Activated naive CD4-positive, alpha-beta T cell treated with Interleukin-2 at 50 U/mL for 16 hours (primary cell): ENCODE measurements around the gene DGCR8.
"Not testable (repeated sequence)": the region's sequence is repeated elsewhere in the genome, so short reads cannot be mapped to it uniquely, and the experiment has no call there.

Experiments
- DNase-seq: peaks from one replicate; pipeline ENCODE4 v3.0.0-alpha.2; 2020

The DGCR8 gene

DNA sequence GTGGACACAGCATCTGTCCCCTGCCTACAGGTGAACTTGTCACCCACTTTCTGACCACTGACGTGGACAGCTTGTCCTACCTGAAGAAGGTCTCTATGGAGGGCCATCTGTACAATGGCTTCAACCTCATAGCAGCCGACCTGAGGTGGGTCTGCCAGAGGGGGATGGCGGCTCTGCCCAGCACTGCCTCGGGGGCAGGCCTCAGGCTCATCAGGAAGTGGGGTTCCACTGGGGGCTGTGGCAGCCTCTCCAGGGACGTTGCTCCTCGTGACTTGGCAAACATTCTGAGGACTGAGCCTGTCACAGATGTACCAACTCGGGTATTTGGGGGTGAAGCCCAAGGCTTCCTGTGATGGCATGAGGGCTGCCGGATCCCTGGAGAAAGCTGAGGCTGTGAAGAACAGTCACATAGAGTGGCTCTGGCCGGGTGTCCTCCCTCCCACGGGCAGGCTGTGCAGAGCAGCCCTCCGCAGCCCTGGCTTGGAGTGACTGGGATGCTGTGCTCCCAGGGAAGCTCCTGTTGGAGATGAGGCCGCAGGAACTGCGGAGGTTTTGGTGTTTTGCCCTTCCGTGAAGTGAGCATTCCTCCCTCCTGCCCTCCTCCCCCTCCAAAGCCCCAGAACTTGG lies 26.5 kb upstream of the DGCR8 start:
- no peak for DNase-seq

DNA sequence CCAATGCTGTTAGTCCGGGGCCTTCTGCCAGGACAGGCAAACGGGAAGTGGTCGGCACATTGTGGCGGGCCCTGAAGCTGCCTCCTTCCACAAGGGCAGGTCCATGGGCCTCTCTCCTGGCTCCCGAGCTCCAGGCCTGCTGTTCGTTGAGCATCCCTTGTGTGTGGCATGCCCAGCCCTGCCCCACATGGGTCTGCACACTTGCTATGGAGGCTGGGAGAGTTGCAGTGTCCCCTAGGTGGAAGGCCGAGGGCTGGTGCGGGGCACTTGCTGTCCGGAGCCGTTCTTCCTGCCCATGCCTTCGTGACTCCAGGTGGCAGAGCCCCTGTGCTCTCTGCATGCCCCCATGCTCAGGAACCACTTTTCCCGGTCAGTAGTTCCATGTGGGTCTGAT lies 26.0 kb upstream of the DGCR8 start:
- no peak for DNase-seq

DNA sequence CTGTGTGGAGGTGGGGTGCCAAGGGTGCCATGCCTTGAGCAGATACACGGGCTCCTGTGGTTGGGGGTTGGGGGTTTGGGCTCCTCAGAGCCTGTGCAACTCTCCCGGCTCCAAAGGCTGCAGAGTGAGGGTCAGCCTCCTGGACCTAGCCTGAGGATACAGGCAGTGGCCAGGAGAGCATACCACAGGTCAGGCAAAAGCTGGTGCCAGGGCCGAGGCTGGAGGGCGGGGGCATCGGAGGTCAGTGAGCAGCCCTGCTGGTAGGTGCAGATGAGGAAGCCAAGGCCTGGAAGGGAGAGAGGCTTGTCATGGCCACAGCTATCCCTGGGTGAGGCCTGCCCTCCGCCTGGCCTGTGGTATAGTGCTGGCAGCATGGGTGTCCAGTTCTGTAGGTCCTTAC lies 25.6 kb upstream of the DGCR8 start:
- no peak for DNase-seq

DNA sequence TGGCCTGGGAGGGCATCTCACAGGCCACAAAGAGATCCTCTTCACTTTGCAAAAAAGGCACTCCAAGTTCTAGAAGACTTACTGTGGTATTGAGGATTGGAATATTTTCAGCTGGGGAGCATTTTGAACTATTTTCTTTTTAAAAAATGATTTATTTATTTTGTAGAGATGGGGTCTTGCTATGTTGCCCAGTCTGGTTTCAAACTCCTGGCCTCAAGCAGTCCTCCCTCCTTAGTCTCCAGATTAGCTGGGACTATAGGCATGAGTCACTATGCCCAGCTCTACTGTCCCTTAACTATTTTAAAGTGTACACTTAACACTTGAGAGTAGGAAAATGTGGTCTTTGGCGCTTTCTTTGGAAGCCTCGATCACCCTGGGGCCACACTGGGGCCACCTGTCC lies 24.9 kb upstream of the DGCR8 start:
- DNase-seq, result no peak

DNA sequence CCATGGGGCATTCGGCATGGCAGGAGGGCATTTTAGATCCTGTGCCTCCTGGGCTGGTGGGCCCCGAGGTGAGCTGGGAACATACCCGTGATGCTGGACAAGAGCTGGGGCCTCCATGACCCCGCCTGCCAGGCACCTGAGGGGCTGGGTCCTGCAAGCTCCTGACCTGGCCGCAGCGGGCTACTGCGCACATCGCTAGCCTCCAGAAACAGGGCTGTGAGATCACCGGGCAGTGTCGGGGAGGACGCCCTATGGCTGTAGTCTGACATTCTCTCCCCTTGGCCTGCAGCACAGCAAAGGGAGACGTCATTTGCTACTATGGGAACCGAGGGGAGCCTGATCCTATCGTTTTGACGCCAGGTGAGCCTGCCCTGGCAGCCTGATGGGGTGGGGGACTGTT lies 24.4 kb upstream of the DGCR8 start:
- DNase-seq, result no peak

DNA sequence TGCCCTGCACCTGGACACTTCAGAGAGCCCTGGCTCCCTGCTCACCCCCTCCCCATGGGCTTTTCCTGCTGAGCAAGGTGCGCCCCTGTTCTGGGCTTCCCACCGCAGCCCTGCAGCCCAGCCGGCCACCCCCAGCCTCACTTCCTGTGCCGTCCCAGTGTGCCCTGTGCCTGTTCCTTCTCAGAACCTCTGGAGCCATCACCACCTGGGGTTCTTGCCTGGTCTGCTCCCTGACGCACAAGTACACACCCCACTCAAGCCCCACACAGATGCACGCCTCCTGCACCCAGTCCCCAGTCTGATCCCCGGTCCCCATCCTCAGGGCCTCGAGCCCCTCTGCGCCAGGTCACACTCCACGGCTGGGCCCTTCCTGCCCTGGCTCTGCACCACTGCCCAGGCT lies 23.9 kb upstream of the DGCR8 start:
- no peak for DNase-seq

DNA sequence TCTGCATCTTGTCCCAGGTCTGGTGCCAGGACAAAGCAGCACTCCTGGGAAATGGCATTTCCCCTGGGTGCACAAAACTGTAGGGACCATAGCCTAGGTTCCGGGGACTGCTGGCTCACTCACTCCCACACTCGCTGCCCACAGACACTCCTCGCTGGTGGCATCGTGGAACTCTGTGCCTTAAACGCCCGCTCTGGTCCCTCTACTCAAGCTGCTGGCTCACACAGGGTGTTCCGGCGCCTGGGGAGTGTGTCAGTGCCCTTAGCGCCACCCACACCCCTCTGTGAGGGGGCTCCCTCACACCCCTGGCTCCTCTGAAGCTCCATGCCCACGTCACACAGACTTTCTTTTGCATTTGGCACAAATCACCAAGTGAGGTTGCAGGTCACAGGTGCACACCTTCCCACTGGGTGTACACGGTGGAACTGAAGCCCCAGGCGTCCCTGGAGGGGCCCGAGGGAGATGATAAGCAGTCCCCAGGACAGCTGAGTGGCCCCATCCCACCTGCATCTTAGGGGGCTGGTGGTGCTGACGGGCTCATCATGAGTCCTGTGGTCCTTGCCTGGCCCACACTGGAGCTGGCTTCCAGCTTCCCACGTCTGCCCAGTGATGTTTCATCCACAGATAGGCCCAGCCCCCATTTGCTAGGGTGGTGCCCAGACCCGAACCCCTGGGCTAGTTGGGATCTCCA lies 23.2 kb upstream of the DGCR8 start:
- no peak for DNase-seq

DNA sequence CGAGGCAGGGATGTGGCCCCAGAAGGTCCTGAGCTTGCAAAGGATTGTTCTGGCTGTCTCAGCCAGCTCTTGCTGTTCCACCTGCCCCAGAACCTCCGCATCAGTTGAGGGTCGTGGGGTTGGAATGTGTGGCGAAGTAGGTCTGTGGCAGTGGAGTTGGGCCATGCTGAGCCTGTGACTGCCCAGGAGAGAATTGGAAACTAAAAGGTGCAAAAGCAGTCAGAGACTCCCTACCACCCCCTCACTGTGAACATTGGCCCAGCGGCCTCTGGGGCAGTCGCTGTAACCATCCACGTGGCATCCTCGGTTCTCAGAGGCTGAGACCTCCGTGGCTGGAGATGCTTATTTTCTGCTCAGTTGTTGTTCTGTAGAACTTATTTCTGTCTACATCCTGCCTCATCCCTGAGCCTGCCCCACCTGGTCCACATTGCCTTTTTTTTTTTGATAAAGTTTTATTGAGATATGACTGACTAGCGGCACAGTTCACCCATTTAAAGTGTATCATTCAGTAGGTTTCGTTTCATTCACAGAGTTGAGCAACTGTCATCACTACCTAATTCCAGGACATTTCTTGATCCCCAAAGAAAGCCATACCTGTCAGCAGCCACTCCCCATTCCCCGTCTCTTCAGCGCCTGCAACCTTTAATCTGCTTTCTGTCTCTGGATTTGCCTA lies 22.3 kb upstream of the DGCR8 start:
- no peak for DNase-seq

DNA sequence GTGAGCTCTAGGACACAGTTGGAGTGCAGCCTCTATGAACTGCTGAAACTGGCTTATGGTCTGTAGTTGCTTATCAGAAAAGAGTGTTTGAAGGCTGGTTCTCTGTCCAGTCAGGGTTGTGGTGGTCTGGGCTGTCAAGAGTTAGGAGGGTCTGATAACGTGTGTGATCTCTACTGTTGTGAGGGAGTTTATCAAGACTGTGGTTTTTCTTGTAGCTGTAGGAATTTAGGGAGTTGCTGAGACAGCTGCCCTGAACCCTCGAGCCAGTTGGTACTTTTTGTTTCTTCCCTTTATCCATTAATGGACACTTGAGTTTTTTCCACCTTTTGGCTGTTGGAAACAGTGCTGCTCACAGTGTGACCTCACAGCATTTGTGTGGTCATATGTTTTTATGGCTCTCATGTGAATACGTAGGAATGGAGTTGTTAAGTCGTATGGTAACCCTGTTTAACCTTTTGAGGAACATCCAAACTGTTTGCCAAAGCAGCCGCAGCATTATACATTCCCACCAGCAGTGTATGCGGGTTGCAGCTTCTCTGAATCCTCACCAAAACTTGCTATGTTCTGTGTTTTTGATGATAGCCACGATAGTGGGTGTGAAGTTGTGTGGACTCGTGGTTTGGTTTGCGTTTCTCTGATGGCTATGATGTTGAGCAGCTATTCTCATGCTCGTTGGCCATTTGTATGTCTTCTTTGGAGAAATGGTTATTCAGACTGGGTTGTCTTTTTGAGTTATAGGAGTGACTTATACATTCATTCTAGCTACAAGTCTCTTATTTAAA lies 20.9 kb upstream of the DGCR8 start:
- no peak for DNase-seq

DNA sequence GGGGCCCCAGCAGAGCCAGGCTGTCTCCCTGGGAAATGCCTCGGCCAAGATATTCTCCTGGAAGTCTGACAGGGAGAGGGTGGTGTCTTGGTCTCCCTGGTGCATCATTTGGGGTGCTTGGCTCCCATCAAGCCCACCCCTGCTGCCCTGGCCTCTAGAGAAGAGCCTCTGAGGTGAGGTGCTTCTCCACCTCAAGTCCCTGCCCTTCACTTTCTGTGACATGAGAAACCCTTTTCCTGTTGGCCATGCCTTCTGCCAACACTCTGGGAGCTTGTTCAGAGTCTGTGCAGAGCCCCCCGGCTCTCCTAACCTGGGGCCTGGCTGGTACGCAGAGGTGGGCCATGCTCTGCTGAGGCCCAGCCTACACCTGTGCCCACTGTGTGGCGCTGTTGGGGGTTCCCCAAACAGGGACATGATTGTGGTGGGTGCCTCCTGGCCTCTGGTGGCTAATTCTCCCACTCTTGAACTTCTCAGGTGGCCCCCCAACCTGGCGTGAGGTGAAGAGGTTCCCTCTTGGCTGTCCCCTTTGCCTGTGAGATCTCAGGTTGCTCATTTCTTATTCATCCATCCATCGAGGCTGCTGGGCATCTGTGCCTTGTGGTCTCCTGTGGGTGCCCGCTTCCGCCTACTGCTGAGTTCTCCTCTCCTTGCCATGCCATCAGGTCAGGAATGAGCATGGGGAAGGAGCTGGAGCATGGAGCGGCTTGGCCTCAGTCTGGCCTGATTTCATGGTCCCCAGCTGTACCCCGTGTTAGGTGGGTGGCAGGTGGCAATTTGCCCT lies 19.2 kb upstream of the DGCR8 start:
- peak; percentile 12 for DNase-seq

DNA sequence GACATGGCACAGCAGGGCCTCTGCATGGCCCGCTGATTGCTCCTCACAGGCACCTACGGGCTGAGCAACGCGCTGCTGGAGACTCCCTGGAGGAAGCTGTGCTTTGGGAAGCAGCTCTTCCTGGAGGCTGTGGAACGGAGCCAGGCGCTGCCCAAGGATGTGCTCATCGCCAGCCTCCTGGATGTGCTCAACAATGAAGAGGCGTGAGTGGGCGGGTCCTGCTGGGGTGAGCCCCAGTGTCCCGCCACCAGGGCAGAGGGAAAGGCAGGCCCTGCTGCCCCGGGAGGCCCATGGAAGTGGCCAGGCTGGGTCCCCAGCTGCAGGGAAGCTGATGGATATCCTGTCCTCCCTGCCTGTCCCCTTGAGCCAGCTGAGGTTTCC lies 18.6 kb upstream of the DGCR8 start:
- no peak for DNase-seq

DNA sequence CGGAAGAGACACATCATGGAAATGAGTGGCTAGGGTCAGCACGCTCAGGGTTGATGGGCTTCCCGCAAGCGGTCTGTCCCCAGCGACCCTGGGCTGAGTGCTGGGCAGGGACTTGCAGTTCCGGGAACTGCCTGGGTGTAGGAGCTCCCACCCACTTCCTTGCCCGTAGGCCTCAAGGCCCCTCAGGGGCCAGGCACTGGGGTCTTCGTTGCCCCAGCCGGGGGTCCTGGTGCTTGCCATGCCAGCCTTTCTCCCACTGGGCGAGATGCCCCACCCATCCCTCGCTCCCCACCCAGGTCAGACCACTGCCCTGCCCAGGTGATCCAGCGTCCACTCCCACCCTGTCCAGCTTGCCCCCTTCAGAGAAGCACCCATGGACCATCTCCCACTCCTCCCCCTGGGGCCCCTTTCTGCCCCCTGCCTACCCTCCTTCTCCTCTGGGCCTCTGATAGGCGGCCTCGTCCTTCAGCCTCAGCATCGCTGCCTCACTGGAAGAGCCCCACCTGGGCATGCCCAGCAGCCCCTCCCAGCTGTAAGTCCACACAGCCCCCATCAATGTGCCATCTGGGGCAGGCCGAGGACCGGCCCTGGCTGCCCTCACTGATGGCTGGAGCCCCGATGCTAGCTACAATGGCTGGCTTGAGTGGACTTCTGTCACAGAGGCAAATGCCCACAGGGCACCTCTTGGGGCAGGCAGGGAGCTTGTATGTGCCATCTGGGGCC lies 17.8 kb upstream of the DGCR8 start:
- no peak for DNase-seq

DNA sequence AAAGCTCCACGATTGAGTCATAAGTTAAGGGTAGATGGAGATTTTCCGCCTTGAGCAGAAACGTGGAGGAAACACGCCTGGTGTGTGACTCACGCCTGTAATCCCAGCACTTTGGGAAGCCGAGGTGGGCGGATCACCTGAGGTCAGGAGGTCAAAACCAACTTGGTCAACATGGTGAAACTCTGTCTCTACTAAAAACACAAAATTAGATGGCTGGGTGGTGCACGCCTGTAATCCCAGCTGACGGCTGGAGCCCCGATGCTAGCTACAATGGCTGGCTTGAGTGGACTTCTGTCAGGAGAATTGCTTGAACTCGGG lies 17.3 kb upstream of the DGCR8 start:
- no peak for DNase-seq

DNA sequence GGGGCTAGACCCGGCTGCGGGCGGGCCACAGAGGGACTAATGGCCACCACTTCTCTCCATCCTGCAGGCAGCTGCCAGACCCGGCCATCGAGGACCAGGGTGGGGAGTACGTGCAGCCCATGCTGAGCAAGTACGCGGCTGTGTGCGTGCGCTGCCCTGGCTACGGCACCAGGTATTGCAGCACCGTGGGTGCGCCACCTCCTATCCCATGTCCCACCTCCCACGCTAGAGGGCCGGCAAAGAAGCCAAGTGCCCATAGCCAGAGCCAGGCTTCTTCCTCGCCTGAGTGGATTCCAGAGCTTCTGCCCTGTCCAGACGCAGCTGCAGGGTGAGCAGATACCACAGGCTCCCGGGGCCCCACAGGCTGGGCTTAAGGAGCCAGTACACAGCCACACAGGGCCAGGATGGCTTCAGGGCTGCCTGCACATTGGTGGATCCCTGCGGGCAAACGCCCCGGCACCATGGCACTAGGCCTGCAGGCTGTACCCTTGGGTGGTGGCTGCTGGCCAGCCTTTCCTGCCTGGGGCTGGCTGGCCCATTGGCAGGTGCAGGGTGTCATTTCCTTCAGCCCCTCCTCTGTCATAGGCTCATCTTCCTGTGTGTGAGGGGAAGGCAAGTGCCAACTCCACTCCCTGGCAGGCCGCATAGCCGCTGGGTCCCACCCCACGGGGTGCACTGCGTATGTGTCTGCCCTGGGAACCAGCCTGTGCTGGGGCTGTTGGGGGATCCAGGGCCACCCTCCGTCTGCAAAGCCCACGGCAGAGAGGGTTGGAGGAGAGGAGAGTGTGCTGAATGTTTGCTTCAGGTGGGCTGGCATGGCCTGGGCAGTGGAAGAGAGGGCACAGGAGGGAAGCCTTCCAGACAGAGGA lies 16.5 kb upstream of the DGCR8 start:
- no peak for DNase-seq

DNA sequence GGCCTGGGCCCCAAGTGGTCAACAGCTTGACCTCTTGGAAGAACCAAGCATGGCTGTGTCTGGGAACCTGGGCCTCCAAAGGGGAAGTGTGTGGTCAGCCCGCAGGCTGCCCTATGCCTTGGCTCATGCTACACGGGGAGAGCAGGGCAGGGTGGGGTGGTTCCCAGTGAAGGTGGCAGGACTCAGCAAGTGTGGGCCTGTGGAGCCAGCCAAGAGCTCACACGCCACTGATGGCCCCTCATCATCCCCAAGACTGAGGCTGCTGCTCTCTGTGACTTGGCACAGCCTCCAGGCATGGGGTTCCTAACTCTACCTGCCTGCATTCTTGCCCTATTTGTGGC lies 15.9 kb upstream of the DGCR8 start:
- no peak for DNase-seq

DNA sequence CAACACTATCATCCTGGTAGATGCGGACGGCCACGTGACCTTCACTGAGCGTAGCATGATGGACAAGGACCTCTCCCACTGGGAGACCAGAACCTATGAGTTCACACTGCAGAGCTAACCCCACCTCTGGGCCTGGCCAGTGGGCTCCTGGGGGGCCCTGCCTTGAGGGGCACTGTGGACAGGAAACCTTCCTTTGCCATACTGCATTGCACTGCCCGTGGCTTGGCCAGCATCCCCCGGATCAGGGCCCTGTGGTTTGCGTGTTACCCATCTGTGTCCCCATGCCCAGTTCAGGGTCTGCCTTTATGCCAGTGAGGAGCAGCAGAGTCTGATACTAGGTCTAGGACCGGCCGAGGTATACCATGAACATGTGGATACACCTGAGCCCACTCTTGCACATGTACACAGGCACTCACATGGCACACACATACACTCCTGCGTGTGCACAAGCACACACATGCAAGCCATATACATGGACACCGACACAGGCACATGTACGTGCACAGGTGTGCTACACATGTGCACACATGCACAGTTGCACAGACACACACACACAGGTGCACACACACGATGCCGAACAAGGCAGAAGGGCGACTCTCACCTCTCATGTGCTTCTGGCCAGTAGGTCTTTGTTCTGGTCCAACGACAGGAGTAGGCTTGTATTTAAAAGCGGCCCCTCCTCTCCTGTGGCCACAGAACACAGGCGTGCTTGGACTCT lies 15.3 kb upstream of the DGCR8 start:
- no peak for DNase-seq

DNA sequence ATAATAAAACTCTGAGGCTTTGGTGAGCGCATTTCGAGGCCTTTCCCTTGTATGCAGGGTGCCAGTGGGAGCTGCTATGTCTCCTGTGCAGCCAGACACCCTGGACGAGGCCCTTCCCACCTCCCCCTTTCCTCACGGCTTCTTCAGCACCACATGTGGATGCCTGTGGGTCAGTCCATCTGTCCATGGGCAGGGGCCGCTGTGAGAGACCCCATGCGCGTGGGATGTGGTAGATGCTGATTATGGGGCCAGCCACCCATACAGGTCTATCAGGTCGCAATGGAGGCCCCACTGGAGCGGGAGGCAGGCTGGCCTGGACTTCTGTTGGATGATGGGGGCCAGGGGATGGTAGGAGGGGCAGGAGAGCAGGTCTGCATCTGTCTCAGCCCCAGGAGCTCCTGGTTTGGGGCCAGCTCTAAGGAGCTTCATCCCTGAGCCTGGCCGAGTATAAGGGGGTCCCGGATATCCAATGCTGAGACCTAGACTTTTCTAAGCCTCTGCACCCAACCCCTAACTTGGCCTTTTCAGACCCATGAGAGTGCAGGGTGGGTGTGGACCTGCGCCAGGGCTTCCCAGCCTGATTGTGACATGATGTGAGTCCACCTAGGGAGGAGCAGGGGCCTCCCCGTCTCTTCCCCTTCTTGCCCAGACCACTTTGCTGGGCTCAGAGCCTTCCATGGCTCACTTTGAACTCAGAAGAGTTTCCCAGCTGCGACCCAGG lies 14.0 kb upstream of the DGCR8 start:
- no peak for DNase-seq

DNA sequence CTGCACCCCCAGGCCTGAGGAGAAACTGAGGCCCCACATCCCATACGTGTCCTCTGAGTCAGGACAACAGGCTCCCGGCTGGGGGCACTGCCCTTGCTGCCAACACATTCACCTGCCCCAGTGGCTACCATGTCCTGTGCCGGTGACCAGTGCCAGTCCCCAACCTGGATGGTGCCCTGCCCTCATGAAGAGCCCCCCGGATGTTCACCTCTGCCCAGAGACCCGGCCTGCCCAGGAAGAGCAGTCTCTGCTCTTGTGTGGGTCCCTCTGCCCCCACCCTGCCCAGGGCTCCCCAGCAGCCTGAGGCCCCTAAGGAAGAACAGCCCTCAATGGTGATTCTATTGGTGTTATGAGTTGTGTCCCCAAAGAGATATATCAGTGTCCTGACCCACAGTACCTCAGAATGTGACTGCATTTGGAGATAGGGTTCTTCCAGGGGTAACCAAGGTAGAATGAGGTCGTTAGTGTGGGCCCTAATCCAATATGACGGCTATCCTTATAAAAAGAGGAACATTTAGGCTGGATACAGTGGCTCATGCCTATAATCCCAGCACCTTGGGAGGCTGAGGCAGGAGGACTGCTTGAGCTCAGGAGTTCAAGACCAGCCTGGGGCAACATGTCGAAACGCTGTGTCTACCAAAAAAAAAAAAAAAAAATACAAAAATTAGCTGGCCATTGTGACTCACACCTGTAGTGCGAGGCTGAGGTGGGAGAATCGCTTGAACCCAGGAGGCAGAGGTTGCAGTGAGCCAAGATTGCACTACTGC lies 13.2 kb upstream of the DGCR8 start:
- no peak for DNase-seq

DNA sequence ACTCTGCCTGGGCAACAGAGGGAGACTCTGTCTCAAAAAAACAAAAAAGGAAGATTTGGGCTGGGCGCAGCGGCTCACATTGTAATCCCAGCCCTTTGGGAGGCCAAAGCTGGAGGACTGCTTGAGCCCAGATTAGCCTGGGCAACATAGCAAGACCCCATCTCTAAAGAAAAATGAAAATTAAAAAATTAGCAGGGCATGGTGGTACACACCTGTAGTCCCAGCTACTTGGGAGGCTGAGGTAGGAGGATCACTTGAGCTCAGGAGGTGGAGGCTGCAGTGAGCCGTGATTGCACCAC lies 12.7 kb upstream of the DGCR8 start:
- not testable (repeated sequence) for DNase-seq

DNA sequence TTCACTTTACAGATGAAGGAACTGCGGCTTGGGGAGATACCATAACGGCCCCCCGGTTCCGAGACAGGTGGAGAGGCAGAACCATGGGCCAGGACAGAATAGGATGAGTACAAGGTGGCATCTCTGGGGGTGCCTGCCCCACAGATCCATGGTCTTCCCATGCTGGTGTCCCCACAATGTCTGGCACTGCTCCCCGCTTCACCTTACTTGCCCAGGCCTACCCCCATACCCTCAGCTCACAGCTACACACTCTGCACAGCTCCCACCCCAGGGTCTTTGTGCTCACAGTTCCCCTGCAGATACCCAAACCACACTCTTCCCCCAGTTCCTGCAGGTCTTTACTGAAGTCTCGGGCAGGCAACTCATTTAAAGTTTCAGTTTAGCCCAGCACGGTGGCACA lies 11.4 kb upstream of the DGCR8 start:
- DNase-seq, result no peak
